ENCODE measurements around the gene RYR2. TPM values are rescaled to one million over a fixed set of nuclear protein-coding genes. Genes with fewer than 3 reads are reported as not detected.

The RYR2 gene
- total and polyA plus RNA-seq, 9 of the 15 experiments (the other 6 are each of a cell fraction or from before 2014, with no cell fraction given) = 0.03 to 0.42 (median 0.14) TPM

DNA sequence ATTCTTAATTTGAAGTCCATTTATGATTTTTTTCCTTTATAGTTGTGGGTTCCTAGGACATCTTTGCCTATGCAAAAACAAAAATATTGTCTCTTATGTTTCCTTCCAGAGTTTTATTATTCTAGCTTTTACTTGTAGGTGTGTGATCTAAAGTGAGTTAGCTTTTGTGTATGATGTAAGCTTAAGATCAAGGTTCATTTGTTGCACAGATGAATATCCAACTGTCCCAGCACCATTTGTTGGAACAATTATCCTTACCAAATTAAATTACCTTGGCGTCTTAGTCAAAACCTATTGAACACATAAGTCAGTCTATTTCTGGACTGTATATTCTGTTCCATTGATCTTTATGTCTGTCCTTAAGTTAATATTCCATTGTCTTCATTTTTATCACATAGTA, 511.1 kb downstream of the RYR2 start:
- Histone ChIP-seq H3K36me3 (ENCODE audit: control insufficient read depth, insufficient read depth, low read length) (no peaks in the 10 kb centered on the region), H3K4me1 (replicated peaks in 1 of 2; ENCODE audit: control insufficient read depth in 2 of 2, insufficient read depth in 2 of 2, low read length in 2 of 2) (no peaks in the 10 kb centered on the region), H3K79me2 (ENCODE audit: control insufficient read depth, insufficient read depth, low read length) (no peaks in the 10 kb centered on the region), H3K9me1 (ENCODE audit: control insufficient read depth, insufficient read depth, low read length) (no peaks in the 10 kb centered on the region), H3K4me2 (ENCODE audit: insufficient read depth, low read length) (no peak overlapping the region), H3K27me3 (ENCODE audit: control insufficient read depth in 2 of 2, insufficient read depth in 2 of 2, low read length in 2 of 2) (no peaks in the 10 kb centered on the region), H3K9ac (ENCODE audit: insufficient read depth in 1 of 2, low read depth in 2 of 2, low read length in 2 of 2) (no peak overlapping the region), H4K20me1 (replicated peaks; ENCODE audit: control insufficient read depth, insufficient read depth, low read length) (no peaks in the 10 kb centered on the region), H2AFZ (ENCODE audit: low read depth, low read length) (no peak overlapping the region), H3K27ac (ENCODE audit: extremely low read depth, low read depth, low read length) (no peak overlapping the region), H3K4me3 (no peak overlapping the region), H3K9me3 (replicated peaks; ENCODE audit: control insufficient read depth, insufficient read depth, low read depth, low read length) (no peaks in the 10 kb centered on the region)
- in situ Hi-C loops (cut with MboI) = loop anchor here (25.0 kb wide), 3 partner anchors 816 to 1441 kb away; partner anchors contain the start of gene HEATR1
- POLR2A ChIA-PET = no interaction called here
- no peak for DNase-seq (ENCODE audit: extremely low read depth in 1 of 4, low spot score in 3 of 4)
- TF ChIP-seq HDGF (IDR thresholded peaks at IDR 0.05) (no peak), NR2C2 (CRISPR knock-in tag; IDR thresholded peaks at IDR 0.05) (no peak), NR2C2 (tag; IDR thresholded peaks at IDR 0.05) (no peak), SPI1 (IDR thresholded peaks at IDR 0.05; ENCODE audit: borderline replicate concordance, low read depth, low read length) (no peak)
- ATAC-seq = no peak
- FAIRE-seq = no peak
- CTCF ChIA-PET (ENCODE audit: low intra/inter-chr PET ratio) = no interaction called here
- 0% methylated on average over 1 of the region's 1 CpG for WGBS (ENCODE audit: insufficient coverage, low coverage, missing lambda C conversion rate)
- no TSS peak for BruUV-seq (replicated peaks)
- intact Hi-C loops (cut with micrococcal nuclease) = no loop called here

DNA sequence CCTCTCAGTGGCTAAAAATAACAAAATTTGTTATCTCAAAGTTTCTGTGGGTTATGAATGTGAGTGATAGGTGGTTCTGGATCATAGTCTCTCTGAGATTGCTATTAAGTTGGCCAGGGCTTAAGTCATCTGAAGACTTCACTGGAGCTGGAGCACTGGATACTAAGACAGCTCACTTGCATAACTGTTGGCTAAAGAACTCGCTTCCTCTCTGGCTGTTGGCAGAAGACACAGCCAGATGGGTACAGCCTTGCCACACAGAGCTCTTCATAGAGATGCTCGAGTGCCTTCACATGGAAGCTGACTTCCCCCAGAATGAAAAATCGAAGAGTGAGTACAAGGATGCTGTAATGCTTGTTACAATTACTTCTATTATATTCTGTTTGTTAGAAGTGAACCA, 514.9 kb downstream of the RYR2 start:
- no peaks in the 10 kb centered on the region for H3K27me3 ChIP-seq (ENCODE audit: control insufficient read depth in 2 of 2, insufficient read depth in 2 of 2, low read length in 2 of 2)
- FAIRE-seq (no peak), ATAC-seq (no peak), DNase-seq (ENCODE audit: extremely low read depth in 1 of 4, low spot score in 3 of 4) (no peak)
- no peaks in the 10 kb centered on the region for H4K20me1 ChIP-seq (replicated peaks; ENCODE audit: control insufficient read depth, insufficient read depth, low read length)
- WGBS (ENCODE audit: insufficient coverage, low coverage, missing lambda C conversion rate) = 3% methylated on average over 3 of the region's 3 CpGs
- ChIA-PET POLR2A (interaction anchor here (0.7 kb wide), 1 partner anchor 10 kb away, joined by 3 read pairs; no protein-coding TSS in a partner anchor), CTCF (ENCODE audit: low intra/inter-chr PET ratio) (no interaction called here)
- no peak overlapping the region for H3K9ac ChIP-seq (ENCODE audit: insufficient read depth in 1 of 2, low read depth in 2 of 2, low read length in 2 of 2)
- no peaks in the 10 kb centered on the region for H3K9me3 ChIP-seq (replicated peaks; ENCODE audit: control insufficient read depth, insufficient read depth, low read depth, low read length)
- BruUV-seq (replicated peaks) = no TSS peak
- no peak overlapping the region for H2AFZ ChIP-seq (ENCODE audit: low read depth, low read length)
- H3K4me3 ChIP-seq = no peak overlapping the region
- H3K79me2 ChIP-seq (ENCODE audit: control insufficient read depth, insufficient read depth, low read length) = no peaks in the 10 kb centered on the region
- no peak overlapping the region for H3K4me2 ChIP-seq (ENCODE audit: insufficient read depth, low read length)
- in situ Hi-C loops (cut with MboI) (loop anchor here (25.0 kb wide), 3 partner anchors 820 to 1445 kb away; partner anchors contain the start of gene HEATR1), intact Hi-C loops (cut with micrococcal nuclease) (no loop called here)
- TF ChIP-seq NR4A1 (CRISPR knock-in tag; IDR thresholded peaks at IDR 0.05) (no peak), NR4A1 (tag; IDR thresholded peaks at IDR 0.05) (no peak), THAP12 (CRISPR knock-in tag; IDR thresholded peaks at IDR 0.05) (no peak), HNRNPH1 (optimal IDR thresholded peaks at IDR 0.05; ENCODE audit: low read depth, low read length) (no peak), NUFIP1 (IDR thresholded peaks at IDR 0.05; ENCODE audit: partially characterized antibody) (no peak)
- H3K27ac ChIP-seq (ENCODE audit: extremely low read depth, low read depth, low read length) = no peak overlapping the region
- no peaks in the 10 kb centered on the region for H3K9me1 ChIP-seq (ENCODE audit: control insufficient read depth, insufficient read depth, low read length)
- no peaks in the 10 kb centered on the region for H3K4me1 ChIP-seq (replicated peaks in 1 of 2; ENCODE audit: control insufficient read depth in 2 of 2, insufficient read depth in 2 of 2, low read length in 2 of 2)
- H3K36me3 ChIP-seq (ENCODE audit: control insufficient read depth, insufficient read depth, low read length) = no peaks in the 10 kb centered on the region
